ENCODE data around the gene ATP11B.
"Not testable (repeated sequence)": the region's sequence is repeated elsewhere in the genome, so short reads cannot be mapped to it uniquely, and the experiment has no call there.

ATP11B gene

DNA sequence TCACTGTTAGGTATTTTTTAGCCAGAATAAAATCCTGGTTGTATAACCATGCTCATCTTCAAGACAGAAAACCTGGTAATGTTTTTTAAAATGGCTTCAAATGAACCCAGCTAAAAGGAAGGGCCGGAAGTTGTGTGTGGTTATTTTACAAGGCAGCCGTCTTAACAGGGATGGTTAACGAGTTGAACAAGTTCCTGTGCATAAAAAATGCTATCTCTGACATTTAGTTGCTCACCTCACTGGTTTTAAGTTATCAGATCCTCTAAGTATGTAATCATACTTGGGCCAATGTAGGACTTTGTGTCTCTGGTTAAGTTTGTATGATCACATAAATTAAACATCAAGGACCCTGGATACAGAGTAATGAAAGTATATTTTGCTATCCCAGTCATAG lies 2.1 kb downstream of the ATP11B start:
- DNase-seq (ENCODE audit: low spot score), result no peak

DNA sequence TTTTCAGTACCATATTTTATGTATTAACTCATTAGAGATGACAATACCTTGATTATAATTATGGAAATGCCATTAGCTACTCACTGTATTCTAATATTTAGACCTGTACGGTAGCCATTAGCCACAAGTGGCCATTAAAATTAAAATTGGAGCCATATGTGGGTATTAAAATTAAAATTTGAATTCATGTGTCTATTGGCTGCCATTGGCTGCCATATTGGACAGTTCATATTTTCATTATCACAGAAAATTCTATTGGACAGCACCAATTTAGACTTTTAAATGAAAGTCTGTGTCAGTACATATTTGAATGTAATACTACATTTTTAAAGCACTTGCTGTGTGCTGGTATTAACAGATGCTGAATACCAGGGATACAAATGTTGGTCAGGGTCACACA lies 3.0 kb downstream of the ATP11B start:
- no peak for DNase-seq (ENCODE audit: low spot score)

DNA sequence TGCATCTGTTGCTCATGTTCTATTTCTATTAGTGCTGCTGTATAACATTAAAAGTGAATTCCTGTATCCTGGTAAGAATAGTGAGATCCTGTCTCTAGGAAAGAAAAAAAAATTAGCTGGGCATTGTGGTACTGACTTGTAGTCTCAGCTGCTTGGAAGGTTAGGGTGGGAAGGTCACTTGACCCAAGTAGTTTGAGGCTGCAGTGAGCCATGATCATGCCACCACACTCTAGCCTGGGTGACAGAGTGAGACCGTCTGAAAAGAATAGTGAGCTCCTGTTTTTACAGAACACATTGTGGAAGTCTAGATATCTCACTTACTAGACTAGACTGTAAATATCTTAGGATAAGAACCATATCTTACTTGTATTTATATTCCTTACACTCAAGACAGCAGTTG lies 4.6 kb downstream of the ATP11B start:
- no peak for DNase-seq (ENCODE audit: low spot score)

DNA sequence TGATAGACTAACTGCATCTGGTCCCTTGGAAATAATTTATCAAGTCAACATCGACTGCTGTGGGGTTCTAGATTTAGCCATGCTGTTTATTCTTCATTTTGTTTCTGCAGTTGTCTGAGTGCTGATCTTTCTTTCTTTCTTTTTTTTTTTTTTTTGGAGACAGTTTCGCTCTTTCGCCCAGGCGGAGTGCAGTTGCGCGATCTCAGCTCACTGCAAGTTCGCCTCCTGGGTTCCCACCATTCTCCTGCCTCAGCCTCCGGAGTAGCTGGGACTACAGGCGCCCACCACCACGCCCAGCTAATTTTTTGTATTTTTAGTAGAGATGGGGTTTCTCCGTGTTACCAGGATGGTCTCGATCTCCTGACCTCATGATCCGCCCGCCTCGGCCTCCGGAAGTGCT lies 5.8 kb downstream of the ATP11B start:
- not testable (repeated sequence) for DNase-seq (ENCODE audit: low spot score)

DNA sequence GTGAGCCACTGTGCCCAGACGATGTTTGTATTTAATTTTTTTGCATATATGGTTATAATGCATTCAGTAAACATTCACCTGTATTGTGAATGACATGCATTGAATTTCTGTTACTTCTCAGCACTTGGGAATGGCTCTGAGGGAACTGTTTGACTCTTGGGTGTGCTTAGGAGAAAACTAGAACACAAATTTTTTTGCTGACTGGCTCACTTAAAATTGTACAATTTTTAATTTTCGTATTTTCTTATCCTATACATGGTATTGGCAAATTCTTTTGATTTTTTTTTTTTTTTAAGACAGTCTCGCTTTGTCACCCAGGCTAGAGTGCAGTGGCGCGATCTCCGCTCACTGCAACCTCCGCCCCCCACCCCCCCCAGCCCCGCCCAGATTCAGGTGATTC lies 7.2 kb downstream of the ATP11B start:
- DNase-seq (ENCODE audit: low spot score), result no peak

DNA sequence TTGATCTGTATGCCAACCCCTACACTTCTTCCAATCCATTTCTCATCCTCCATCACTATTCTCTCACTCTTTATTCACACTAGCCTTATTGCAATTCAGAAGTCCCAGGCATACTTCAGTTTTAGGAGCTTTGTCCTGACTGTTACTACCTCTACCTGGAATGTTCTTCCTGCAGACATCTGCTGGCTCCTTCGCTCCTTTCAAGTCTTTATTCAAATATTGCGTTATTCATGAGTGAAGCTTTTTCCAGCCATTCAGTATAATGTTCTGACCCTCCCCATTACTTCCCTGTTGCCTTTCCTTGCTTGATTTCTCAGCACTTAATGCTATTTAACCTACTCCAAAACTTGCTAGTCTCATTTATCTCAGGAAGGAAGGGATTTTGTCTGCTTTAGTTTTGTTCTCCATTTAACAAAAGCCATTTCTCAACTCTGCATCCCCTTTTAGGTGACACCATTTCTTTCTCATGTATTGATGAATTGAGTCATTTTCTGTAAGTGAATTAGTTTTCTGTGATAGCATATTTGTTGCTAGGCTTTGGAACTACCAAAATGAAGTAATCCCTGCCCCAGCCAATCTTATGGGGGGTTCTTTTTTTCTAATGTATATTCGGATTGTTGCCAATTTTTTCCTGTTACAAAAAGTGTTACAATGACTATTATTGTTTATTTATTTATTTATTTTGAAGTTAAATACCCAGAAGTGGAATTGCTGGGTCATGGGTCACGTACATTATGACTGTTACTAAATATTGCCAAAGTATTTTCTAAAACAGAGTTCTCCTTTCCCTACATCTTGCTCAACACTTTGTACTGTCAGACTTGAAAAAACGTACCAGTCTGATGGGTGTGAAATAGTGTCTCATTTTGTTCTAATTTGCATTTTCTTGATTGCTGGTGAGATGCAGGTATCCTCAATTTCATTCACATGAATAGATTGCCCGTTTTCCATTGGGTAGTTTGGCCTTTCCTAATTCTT lies 9.4 kb downstream of the ATP11B start:
- DNase-seq (ENCODE audit: low spot score), result no peak

DNA sequence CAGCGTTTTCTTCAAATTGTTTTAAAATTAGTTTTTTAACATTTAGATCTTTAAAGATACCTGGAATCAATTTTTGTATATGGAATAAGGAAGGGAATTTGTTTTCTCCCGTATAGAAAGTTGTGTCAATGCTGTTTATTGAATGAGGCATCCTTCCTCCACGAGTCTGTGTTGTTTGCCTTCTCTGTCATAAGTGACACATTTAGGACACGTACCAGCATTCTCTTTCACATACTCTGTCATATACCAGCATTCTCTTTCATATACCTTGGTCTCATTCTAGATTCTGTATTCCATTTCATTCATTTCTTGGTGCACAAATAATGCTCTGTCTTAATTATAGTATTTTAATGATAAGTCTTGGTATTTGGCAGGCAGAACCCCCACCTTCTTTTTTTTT lies 10.3 kb downstream of the ATP11B start:
- no peak for DNase-seq (ENCODE audit: low spot score)

DNA sequence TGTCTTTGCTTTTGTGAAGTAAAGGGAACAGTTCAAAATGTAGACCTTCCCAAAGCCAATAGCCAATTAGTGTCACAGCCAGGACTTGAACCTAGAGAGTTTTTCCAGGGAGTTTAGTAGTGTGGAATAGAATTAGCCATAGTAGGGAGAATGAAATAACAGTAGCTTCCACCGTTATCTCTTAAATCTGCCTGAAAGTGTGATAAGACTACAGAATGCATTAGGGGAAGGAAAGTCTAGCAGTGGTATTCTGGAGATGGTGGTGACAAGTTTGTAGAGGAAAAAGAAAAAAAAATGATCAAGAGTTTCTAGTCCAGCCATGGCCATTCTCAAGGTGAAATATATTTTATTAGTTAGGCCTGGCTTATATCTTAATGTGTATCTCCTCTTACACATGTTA lies 13.8 kb downstream of the ATP11B start:
- no peak for DNase-seq (ENCODE audit: low spot score)

DNA sequence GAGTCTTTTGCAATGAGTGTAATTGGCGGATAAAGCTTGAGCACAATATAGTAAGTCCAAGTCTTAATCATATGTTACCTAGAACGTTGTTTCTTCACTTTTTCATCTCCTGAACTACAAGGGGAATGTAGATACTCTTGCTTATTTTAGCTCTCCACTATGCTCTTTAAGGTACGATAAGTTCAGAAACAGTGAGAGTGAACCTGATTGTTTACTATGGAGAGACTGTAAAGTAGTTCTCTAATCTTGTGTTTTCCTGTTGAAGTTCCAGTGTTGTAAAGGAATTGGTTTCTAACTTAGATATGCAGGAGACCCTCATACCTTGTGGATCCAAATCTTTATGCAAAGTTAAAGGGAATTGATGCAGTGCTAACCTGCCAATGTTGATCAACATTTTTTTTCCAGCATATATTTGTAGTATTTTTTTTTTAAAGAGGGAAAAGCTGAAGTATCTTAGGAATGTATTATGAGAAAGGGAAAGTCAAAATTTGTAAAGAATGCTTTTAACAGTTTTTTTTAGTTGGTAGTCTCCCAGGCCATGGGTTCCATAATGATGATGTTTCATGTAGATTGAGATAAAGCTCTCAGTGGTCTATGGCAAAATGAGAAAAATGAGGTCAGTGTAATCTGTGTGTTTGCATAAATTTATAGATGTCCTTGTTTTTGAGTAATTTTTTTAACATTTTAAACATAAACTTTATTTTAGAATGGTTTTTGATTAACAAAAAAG lies 14.9 kb downstream of the ATP11B start:
- DNase-seq (ENCODE audit: low spot score), result no peak

DNA sequence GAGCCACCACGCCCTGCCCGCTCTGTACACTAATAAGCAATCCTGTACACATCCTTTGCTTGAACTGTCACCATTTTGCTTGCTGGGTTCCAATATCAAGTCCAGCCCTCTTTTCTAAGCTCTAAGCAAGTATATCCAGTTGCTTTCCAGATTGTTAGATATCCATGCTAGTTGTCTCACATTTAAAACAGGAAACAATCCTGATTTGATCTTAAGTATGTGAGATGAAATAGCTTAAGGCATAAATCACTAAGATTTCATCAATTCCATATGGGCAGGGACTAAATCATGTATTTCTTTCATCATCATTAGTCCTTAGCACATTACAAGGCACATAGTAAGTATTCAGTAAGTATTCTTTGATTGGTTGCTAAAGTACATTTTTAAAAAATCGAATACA lies 16.2 kb downstream of the ATP11B start:
- DNase-seq (ENCODE audit: low spot score), result no peak

DNA sequence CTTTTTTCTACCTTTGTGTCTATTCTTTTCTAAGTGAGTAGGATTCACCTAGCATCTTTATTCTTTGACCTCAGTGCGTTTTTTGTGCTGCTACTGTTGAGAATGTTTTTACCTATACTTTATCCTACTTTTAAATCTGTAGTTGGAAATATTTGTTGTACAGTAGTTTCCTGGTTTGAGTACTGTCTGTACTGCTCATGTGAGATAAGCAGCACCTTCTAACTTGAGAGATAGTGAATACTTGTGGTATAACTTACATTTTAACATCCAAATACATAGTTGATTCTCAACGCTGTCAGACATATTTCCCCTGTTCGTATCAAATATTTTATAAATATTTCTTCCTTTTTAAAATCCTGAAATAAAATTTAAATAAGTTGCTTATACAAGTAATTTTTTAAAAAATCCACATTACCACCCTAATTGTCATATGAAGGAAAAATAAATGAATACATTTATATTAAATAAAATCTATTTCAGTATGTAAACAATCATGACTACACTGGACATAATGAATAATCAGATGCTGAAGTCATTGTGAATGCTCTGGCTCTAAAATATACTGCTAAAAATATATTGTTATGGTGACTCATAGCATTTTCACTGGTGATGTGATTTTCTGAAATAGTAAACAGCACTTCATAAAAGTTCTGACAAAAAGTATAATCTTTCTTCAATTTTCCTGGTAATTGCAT lies 17.4 kb downstream of the ATP11B start:
- no peak for DNase-seq (ENCODE audit: low spot score)

DNA sequence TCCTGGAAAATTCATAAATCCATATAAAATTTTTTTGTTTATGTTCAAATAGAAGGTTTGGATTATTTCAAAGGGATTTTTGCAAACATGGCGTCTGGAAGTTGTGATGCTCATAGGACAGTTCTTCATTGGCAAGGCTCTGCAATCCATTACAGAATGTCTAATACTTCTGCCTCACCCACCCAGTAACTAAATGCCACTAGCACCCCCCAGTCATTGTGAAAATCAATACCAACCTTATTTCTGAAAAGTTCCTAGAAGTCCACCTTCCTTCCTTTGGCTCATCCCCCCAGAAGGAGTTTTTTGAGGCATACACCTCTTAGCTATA lies 17.9 kb downstream of the ATP11B start:
- no peak for DNase-seq (ENCODE audit: low spot score)

DNA sequence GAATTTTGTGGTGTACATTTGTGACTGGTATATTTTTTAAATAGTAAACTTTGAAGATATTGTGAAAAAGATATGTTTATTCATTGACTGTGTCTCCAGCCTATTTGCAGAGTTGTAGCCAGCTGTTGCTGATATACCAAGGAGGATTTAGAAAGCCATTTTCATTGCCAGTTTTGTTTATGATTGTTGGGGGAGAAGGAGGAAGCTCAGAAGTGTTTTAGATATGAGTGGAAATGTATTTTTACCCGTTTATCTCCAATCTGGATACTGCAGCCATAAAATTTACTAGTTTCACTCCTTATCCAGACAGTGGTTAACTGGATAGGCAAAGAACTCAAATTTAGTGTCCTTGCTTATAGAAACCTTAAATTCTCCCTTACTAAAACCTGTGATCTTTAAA lies 18.8 kb downstream of the ATP11B start:
- no peak for DNase-seq (ENCODE audit: low spot score)

DNA sequence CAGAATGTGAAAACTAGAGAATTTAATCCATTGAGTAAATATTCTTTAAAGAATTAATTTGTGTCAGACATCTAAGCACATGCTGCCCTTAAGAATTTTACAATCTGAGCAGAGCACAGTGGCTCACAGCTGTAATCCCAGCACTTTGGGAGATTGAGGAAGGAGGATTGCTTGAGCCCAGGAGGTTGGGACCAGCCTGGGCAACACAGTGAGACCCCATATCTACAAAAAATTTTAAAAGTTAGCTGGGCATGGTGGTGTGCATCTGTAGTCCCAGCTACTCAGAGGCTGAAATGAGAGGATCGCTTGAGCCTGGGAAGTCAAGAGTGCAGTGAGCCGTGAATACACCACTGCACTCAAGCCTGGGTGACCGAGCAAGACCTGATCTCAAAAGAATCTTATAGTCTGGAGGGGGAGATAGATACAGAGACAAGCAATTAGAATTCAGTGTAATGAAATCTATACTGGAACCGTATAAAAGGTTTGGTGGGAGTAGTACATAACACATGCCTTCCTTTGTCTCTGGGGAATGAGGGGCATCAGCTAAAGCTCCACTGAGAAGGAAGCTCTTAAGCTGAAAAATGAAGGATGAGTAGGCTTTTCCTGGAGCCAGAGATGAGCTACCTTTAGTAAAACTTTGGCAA lies 21.2 kb downstream of the ATP11B start:
- DNase-seq (ENCODE audit: low spot score), result no peak

DNA sequence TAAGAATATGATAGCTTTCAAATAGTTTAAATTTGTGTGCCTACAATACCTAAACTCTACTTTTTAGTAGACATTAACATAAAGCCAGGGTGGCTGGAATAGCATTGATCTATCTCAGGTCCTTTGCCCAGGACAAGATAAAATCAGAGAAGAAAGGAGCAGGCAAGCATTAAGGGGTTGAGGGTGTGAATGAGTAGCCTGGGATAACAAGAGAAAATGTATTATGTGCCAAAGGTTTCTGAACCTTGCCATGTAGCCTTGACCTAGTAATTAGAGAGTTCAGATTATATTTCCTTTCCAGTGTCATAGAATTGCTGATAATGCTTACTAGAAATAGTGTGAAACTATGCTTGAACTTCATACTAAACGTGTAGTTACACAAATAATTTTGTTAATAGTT lies 22.9 kb downstream of the ATP11B start:
- DNase-seq (ENCODE audit: low spot score), result no peak

DNA sequence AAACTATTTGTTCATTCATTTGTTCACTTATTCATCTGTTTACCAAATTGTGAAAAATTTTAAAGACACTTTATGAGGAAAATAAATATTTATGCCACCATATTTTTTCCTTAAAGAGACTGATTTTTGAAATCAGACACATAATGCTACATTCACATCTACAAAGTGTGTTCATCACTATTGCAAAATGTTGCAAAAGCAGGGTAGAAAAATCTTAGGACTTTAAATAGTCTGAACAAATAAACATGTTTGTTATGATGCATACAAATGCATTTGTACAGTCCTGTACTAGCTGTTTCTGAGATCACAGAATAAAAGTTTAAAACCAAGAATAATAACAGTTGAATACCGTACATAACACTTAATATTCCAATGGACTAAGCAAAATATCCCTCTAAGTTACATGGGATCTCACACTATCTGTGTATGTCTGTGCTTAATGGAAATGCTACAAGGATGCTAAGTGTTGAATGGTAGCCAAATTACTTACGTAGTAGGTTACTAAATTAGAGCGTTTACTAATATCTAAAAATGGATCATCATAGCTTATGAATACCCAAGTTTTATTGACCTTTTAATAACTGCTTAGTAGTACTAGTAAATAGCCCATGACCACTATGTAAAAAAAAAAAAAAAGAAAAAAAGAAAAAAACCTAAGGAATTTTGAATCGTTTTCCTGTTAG lies 25.1 kb downstream of the ATP11B start:
- no peak for DNase-seq (ENCODE audit: low spot score)

DNA sequence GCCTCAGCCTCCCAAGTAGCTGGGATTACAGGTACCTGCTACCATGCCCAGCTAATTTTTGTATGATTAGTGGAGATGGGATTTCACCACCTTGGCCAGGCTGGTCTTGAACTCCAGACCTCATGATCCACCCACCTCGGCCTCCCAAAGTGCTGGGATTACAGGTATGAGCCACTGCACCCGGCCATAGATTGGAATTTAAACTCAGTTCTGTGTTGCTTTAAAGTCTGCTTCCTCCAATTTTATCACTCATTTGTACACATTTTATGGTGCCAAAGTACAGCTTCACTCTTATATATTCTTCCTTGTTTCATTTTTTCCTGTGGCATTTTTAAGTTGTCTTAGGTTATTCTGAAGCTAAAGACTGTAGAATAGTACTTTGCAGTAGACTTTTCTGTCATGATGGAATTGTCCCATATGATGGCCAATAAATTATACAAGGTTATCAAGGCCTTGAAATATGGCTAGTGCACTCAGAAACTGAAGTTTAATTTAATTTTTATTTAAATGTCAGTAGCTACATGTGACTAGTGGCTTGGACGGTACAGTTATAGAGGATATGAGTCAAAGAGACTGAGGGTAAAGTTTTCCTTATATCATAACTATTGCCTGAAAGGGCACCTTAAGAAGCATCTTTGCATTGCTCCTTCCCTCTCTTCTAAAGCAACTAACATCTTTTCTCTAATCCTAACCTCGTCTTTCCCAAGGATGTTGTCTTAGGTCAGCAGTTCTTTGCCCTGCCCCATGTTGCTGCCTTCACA lies 28.1 kb downstream of the ATP11B start:
- no peak for DNase-seq (ENCODE audit: low spot score)

DNA sequence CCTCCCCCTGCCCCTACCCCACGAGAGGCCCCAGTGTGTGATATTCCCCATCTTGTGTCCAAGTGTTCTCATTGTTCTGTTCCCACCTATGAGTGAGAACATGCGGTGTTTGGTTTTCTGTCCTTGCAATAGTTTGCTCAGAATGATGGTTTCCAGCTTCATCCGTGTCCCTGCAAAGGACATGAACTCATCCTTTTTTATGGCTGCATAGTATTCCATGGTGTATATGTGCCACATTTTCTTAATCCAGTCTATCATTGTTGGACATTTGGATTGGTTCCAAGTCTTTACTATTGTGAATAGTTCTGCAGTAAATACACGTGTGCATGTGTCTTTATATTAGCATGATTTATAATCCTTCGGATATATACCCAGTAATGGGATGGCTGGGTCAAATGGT lies 29.0 kb downstream of the ATP11B start:
- not testable (repeated sequence) for DNase-seq (ENCODE audit: low spot score)

DNA sequence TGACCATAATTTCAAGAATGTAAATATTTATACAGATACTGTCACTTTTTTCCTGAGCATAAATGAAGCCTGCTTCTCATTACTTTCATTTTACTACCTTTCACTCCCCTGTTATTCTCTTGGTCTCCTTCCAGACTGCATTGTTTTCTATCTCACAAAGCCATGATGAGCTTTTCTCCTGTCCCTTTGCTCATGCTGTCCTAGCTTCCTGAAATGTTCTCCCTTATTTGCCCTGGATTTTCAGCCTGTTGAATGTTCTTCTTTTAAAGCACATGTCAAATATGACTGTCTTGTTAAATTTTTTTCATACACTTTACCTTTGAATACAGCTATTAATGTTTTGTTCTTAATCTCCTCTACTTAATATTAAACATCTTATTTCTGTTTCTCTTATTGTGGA lies 31.7 kb downstream of the ATP11B start:
- DNase-seq (ENCODE audit: low spot score), result no peak

DNA sequence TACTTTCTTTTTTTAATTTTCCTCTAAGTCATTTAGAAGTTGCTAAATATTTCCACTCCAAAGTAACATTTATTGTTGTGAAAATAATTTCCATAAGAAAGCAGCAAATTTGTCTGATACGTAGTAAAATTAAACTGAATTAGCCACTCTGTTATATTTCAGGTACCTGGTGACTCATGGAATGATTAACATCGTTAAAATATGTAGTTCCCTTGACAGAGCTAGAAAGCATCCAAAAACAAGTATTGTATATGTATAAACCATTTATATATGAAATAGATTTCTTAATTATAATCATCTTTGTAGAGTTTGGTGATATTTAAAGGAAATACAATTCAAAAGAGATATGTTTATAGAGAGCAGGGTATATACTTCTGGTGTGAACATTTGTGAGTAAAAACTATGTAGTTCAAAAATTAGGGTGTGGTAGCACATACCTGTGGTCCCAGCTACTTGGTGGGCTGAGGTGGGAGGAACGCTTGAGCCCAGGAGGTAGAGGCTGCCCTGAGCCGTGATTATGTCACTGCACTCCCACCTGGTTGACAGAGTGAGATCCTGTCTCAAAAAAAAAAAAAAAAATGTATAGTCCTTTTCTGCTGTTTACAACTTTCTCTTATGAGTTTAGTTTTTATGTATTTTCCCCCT lies 36.6 kb downstream of the ATP11B start:
- DNase-seq (ENCODE audit: low spot score), result no peak
